Type B pancreatic cell (in vitro differentiated cells): ENCODE results near the gene TAP1. TPM values are rescaled to one million over a fixed set of nuclear protein-coding genes. Genes with fewer than 3 reads are reported as not detected.

Source experiments
- DNase-seq: peaks from one replicate; pipeline ENCODE4 v3.0.0; 2021; ENCODE audit warnings: mixed read lengths; ENCODE audit not compliant: unreplicated experiment; ENCODE audit errors: extremely low spot score
- H3K27ac Mint-ChIP-seq: 2 replicates; pipeline ENCODE4 v1.8.0; 2021; ENCODE audit warnings: mild to moderate bottlenecking, mixed read lengths
- H3K27me3 Mint-ChIP-seq: 2 replicates; pipeline ENCODE4 v1.8.0; 2021; ENCODE audit warnings: mixed read lengths
- H3K36me3 Mint-ChIP-seq: 2 replicates; pipeline ENCODE4 v1.8.0; 2021; ENCODE audit warnings: mixed read lengths
- H3K4me1 Mint-ChIP-seq: one replicate; pipeline ENCODE4 v1.8.0; 2021; ENCODE audit warnings: mixed read lengths; ENCODE audit not compliant: unreplicated experiment
- H3K4me3 Mint-ChIP-seq: 2 replicates; pipeline ENCODE4 v1.8.0; 2021; ENCODE audit warnings: mild to moderate bottlenecking, mixed read lengths
- H3K9me3 Mint-ChIP-seq: 2 replicates; pipeline ENCODE4 v1.8.0; 2021; ENCODE audit warnings: mixed read lengths
- total RNA-seq: library from RNA; stranded (reverse); gene quantifications from 2 replicates; pipeline ENCODE4 v1.2.1, GENCODE V29; 2021; ENCODE audit warnings: low replicate concordance
- TF ChIP-seq, protein P1 (sequence below): fragments of 200-600 bp; sonication (generic); conservative IDR thresholded peaks from 2 replicates; pipeline ENCODE4 v1.5.0; 2021; ENCODE audit warnings: antibody characterized with exemption, mild to moderate bottlenecking

The TAP1 gene
- total RNA-seq, 1 donor from 2014 or later, result 16.7 TPM

DNA sequence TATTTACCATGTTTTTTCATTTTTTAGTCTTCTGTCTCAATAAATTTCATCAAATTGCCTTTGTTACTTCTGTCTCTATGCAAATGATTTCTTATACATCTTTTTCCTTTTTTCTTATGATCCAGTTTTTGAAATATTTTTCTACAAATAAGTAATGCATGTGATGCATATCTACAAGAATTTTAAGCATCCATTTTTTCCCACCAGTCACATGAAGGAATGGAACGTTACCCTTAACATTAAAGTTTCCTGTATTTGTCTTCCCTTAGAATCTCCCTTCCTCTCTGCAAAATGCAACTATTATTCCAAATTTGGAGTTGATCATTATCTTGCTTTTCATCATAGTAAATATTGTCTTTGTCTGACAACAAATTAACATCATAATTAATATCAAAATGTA, 36.0 kb upstream of the TAP1 start:
- H3K27ac Mint-ChIP-seq, result no peak overlapping the region
- no peak for DNase-seq
- H3K4me1 Mint-ChIP-seq, result peaks cover 4% of the 10 kb centered on the region
- no peak overlapping the region for H3K4me3 Mint-ChIP-seq
- no peaks in the 10 kb centered on the region for H3K9me3 Mint-ChIP-seq
- peaks cover 33% of the 10 kb centered on the region for H3K27me3 Mint-ChIP-seq
- no peaks in the 10 kb centered on the region for H3K36me3 Mint-ChIP-seq
- TF ChIP-seq, protein P1, sequence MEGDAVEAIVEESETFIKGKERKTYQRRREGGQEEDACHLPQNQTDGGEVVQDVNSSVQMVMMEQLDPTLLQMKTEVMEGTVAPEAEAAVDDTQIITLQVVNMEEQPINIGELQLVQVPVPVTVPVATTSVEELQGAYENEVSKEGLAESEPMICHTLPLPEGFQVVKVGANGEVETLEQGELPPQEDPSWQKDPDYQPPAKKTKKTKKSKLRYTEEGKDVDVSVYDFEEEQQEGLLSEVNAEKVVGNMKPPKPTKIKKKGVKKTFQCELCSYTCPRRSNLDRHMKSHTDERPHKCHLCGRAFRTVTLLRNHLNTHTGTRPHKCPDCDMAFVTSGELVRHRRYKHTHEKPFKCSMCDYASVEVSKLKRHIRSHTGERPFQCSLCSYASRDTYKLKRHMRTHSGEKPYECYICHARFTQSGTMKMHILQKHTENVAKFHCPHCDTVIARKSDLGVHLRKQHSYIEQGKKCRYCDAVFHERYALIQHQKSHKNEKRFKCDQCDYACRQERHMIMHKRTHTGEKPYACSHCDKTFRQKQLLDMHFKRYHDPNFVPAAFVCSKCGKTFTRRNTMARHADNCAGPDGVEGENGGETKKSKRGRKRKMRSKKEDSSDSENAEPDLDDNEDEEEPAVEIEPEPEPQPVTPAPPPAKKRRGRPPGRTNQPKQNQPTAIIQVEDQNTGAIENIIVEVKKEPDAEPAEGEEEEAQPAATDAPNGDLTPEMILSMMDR, result no peak

DNA sequence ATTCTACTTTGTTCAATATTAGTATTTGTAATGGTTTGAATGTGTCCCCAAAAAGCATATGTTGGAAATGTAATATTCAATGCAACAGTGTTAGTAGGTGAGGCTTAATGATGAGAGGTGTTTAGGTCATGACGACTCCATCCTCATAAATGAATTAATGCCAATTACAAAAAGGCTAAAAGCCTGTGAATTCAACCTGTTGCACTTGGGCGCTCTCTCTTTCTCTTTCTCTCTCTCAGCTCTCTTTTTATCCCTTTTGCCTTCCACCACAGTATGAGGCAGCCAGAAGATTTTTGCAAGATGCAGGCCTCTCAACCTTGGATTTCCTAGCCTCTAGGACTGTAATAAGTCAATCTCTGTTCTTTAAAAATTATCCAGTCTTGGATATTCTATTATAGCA, 35.1 kb upstream of the TAP1 start:
- Mint-ChIP-seq H3K9me3 (no peaks in the 10 kb centered on the region), H3K27me3 (peaks cover 39% of the 10 kb centered on the region), H3K4me1 (peaks cover 4% of the 10 kb centered on the region), H3K27ac (no peak overlapping the region), H3K36me3 (no peaks in the 10 kb centered on the region), H3K4me3 (no peak overlapping the region)
- DNase-seq, result no peak
- TF ChIP-seq, protein P1, result no peak

DNA sequence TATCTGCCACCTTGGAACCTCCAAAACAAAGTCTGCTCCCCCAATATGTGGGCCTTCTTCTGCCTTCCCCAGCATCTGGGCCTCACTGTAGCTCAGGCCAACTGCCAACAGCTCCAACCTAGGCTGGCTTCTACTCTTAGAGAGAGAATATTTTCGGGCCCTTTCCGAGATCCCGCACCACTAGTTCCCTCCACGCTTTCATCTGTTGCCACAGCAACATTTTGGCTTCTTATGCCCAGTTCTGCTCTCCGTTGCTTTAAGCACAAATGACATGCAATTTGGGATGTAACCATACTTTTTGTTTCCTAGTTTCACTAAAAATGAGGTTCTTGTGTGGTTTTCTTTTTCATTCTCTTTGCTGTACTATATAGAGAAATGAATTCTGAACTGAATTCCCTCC, 34.1 kb upstream of the TAP1 start:
- Mint-ChIP-seq H3K27ac (no peak overlapping the region), H3K4me3 (no peak overlapping the region), H3K27me3 (peaks cover 48% of the 10 kb centered on the region), H3K4me1 (no peaks in the 10 kb centered on the region), H3K36me3 (no peaks in the 10 kb centered on the region), H3K9me3 (no peaks in the 10 kb centered on the region)
- TF ChIP-seq, protein P1, result no peak
- no peak for DNase-seq

DNA sequence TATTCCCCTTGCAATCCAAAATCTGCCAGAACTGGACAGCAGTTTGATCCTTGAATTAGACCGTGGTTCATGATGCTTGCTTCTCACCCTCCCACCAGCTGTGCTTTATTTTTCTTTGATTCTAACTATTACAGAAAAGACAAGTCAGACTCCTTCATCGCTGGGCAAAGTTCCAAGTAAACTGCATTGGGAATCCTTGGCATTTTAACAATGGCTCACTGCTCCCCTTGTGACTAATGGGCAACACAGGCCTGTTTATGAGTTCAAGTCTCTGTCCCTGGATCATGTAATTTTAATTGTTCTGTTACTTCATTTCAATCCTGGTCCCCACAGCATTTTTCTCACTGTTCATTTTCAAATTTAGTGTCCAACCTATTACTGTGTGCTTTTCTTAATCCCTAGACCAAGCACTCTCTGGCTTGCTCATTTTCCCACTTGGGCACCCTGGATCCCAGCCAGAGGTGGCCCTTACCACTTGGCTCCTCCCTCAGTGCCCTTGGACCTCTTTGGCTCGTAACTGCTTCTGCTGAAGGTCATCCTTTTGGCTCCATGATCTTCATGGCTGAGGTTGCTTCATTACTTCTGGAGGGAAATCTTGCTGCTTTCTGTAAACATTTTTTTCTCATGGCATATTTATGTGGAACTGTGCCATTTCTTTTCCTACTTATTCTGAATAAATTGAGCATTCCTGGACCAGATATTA, 33.3 kb upstream of the TAP1 start:
- Mint-ChIP-seq H3K9me3 (no peaks in the 10 kb centered on the region), H3K27ac (no peak overlapping the region), H3K4me3 (no peak overlapping the region), H3K27me3 (peaks cover 51% of the 10 kb centered on the region), H3K4me1 (no peaks in the 10 kb centered on the region), H3K36me3 (no peaks in the 10 kb centered on the region)
- no peak for DNase-seq
- TF ChIP-seq, protein P1, result no peak

DNA sequence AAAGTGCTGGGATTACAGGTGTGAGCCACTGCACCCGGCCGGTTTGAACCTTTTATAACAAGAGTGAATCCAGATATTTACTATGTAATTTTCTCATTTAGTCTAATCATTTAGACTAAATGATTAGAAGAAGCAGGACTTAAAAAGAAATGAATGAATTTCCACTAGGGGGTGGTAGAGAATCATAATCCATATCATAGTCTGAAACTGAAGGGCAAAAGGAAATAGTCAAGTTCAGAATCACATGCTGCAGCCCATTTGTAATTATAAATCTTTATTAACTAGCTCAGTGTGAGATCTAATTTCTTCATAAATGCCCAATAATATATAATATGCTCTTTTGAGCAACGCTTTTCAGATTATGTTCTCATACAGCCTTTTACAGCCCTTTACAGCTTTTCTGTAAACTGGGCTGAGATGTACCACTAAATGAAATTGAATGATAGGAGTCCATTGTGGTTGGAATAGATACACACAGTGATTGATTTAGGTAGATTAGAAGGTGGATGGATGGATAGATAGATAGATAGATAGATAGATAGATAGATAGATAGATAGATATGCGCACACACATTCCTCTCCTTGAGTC, 32.3 kb upstream of the TAP1 start:
- TF ChIP-seq, protein P1, result peak; percentile 79
- no peak overlapping the region for H3K27ac Mint-ChIP-seq
- H3K4me3 Mint-ChIP-seq, result no peak overlapping the region
- no peaks in the 10 kb centered on the region for H3K9me3 Mint-ChIP-seq
- no peaks in the 10 kb centered on the region for H3K4me1 Mint-ChIP-seq
- DNase-seq, result no peak
- H3K27me3 Mint-ChIP-seq, result peaks cover 54% of the 10 kb centered on the region
- H3K36me3 Mint-ChIP-seq, result no peaks in the 10 kb centered on the region
